ENCODE measurements around the gene FNIP2.

DNA sequence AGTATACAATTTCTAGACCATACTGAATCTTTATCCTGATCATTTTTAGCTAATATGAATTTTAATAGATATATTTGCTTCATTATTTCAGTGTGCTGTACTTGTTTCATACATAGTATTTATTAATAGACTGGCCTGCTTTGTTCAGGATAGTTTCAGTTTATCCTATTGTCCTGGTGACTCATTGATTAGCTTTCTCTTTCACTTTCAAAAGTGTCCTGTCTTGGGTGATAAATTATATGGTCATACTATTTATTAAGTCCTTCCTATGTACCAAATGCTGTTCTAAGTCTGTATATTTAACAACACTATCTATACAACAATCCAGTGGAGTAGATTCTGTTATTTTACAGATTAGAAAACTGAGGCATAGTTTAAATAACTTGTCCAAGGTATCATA lies 180.3 kb downstream of the FNIP2 start:
- TF ChIP-seq WRNIP1 (IDR thresholded peaks at IDR 0.05; ENCODE audit: borderline replicate concordance, low read depth, low read length) (no peak), EZH2 (IDR thresholded peaks at IDR 0.05; ENCODE audit: borderline replicate concordance, control insufficient read depth, low read depth, low read length) (no peak)
- TF ChIP-seq, protein P1, sequence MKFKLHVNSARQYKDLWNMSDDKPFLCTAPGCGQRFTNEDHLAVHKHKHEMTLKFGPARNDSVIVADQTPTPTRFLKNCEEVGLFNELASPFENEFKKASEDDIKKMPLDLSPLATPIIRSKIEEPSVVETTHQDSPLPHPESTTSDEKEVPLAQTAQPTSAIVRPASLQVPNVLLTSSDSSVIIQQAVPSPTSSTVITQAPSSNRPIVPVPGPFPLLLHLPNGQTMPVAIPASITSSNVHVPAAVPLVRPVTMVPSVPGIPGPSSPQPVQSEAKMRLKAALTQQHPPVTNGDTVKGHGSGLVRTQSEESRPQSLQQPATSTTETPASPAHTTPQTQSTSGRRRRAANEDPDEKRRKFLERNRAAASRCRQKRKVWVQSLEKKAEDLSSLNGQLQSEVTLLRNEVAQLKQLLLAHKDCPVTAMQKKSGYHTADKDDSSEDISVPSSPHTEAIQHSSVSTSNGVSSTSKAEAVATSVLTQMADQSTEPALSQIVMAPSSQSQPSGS (IDR thresholded peaks at IDR 0.05; ENCODE audit: low read length), result no peak

All from GM12878 (cell line).